Uterus (tissue), 2 donors: ENCODE results near the gene CDC73.

Experiments
- CTCF ChIP-seq, 4 experiments: fragments of 200-600 bp in 2 of 4; fragments of 450-650 bp in 2 of 4; sonication (generic) in 2 of 4; IDR thresholded peaks; one replicate each; pipeline ENCODE4 v1.5.1; 2016 to 2019; ENCODE audit warnings: antibody characterized with exemption in 4 of 4, mild to moderate bottlenecking in 2 of 4, moderate library complexity in 1 of 4
- POLR2A ChIP-seq, 2 donors: fragments of 450-650 bp; IDR thresholded peaks; one replicate each; pipeline ENCODE4 v1.6.1; 2016; ENCODE audit warnings: antibody characterized with exemption in 2 of 2, mild to moderate bottlenecking in 1 of 2, moderate library complexity in 1 of 2

DNA sequence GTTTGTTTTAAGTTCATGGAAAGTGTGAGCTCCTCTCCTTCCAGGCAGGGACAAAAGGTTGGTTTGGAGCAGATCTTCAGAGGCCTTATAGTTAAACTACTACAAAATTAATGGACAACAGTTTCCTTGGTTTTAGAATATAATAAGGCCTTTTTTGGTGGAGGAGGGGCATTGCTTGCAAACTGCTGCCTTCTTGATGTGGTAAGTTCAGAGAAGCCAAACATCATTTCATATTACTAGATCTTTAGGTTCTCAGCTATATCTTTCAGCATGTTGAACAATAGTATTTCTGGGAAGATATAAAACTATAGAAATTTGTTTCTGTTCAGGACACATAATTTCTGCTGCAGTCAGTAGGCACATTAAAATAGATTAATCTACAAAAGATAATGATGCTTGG is 162.4 kb downstream of the CDC73 start:
- TF ChIP-seq CTCF (IDR thresholded peaks at IDR 0.05) (no peak), POLR2A (IDR thresholded peaks at IDR 0.05) (no peak)
